ENCODE measurements around the gene ZRANB3. TPM values are rescaled to one million over a fixed set of nuclear protein-coding genes. Genes with fewer than 3 reads are reported as not detected.

The ZRANB3 gene
- total and polyA plus RNA-seq, 3 experiments from 2014 or later, result 2.5 to 10.3 (median 9.1) TPM

- Histone ChIP-seq H3K27me3 (ENCODE audit: insufficient read depth, low read length, poor library complexity, severe bottlenecking) (no peaks in the 10 kb centered on the region), H3K27ac (ENCODE audit: low read depth, low read length) (no peak overlapping the region), H3K36me3 (ENCODE audit: insufficient read depth, low read length) (no peaks in the 10 kb centered on the region), H3K4me1 (ENCODE audit: insufficient read depth, low read length) (no peaks in the 10 kb centered on the region), H3K4me3 (ENCODE audit: low read length) (no peak overlapping the region), H3K9me3 (ENCODE audit: low read length) (no peaks in the 10 kb centered on the region)
- Mint-ChIP-seq H3K27me3 (no peaks in the 10 kb centered on the region), H3K4me1 (no peaks in the 10 kb centered on the region), H3K9me3 (peaks cover 0 to 3% (median 2%) of the 10 kb centered on the region in 5 donors), H3K27ac (peak overlapping the region in 1 of 8 donors; percentile 5), H3K4me3 (no peak overlapping the region), H3K36me3 (peaks cover 3 to 12% (median 10%) of the 10 kb centered on the region in 3 donors)
- no peak for DNase-seq
- ChIA-PET POLR2A (no interaction called here), CTCF (no interaction called here)
Observed at GRCh38 chr2:135198481-135198880, 332.5 kb downstream of the ZRANB3 start.

DNA sequence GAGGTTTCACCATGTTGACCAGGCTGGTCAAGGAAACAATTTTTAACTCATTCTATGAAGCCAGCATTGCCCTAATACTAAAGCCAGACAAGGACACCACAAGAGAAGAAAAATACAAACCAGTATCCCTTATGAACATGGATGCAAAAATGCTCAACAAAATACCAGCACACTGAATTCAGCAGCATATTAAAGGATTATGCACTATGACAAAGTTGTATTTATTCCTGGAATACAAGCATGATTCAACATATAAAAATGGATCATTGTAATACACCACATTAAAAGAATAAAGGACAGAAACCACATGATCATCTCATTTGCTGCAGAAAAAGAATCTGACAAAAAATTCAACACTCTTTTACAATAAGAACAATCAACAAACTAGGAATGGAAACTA lies 340.2 kb downstream of the ZRANB3 start:
- no peaks in the 10 kb centered on the region for H3K9me3 ChIP-seq (ENCODE audit: low read length)
- no peak overlapping the region for H3K27ac Mint-ChIP-seq
- no peaks in the 10 kb centered on the region for H3K36me3 ChIP-seq (ENCODE audit: insufficient read depth, low read length)
- H3K9me3 Mint-ChIP-seq, result peaks cover 23 to 37% (median 27%) of the 10 kb centered on the region in 5 donors
- H3K4me1 ChIP-seq (ENCODE audit: insufficient read depth, low read length), result no peaks in the 10 kb centered on the region
- no peak overlapping the region for H3K27ac ChIP-seq (ENCODE audit: low read depth, low read length)
- peaks cover 0 to 25% (median 0%) of the 10 kb centered on the region in 3 donors for H3K36me3 Mint-ChIP-seq
- H3K4me3 Mint-ChIP-seq, result no peak overlapping the region
- ChIA-PET POLR2A (no interaction called here), CTCF (no interaction called here)
- H3K4me3 ChIP-seq (ENCODE audit: low read length), result no peak overlapping the region
- H3K27me3 Mint-ChIP-seq, result peaks cover 0 to 1% of the 10 kb centered on the region in 2 donors
- no peaks in the 10 kb centered on the region for H3K27me3 ChIP-seq (ENCODE audit: insufficient read depth, low read length, poor library complexity, severe bottlenecking)
- H3K4me1 Mint-ChIP-seq, result no peaks in the 10 kb centered on the region
- no peak for DNase-seq

GRCh38 chr2:135189148-135189547 lies 341.9 kb downstream of the ZRANB3 start:
- Histone ChIP-seq H3K9me3 (ENCODE audit: low read length) (no peaks in the 10 kb centered on the region), H3K4me3 (ENCODE audit: low read length) (no peak overlapping the region), H3K36me3 (ENCODE audit: insufficient read depth, low read length) (no peaks in the 10 kb centered on the region), H3K27me3 (ENCODE audit: insufficient read depth, low read length, poor library complexity, severe bottlenecking) (no peaks in the 10 kb centered on the region), H3K27ac (ENCODE audit: low read depth, low read length) (no peak overlapping the region), H3K4me1 (ENCODE audit: insufficient read depth, low read length) (no peaks in the 10 kb centered on the region)
- no peak overlapping the region for H3K27ac Mint-ChIP-seq
- peaks cover 22 to 36% (median 26%) of the 10 kb centered on the region in 5 donors for H3K9me3 Mint-ChIP-seq
- no peak overlapping the region for H3K4me3 Mint-ChIP-seq
- H3K4me1 Mint-ChIP-seq, result no peaks in the 10 kb centered on the region
- CTCF ChIA-PET, result no interaction called here
- peaks cover 0 to 25% (median 0%) of the 10 kb centered on the region in 3 donors for H3K36me3 Mint-ChIP-seq
- peaks cover 0 to 1% of the 10 kb centered on the region in 2 donors for H3K27me3 Mint-ChIP-seq
- POLR2A ChIA-PET, result no interaction called here
- no peak for DNase-seq

DNA sequence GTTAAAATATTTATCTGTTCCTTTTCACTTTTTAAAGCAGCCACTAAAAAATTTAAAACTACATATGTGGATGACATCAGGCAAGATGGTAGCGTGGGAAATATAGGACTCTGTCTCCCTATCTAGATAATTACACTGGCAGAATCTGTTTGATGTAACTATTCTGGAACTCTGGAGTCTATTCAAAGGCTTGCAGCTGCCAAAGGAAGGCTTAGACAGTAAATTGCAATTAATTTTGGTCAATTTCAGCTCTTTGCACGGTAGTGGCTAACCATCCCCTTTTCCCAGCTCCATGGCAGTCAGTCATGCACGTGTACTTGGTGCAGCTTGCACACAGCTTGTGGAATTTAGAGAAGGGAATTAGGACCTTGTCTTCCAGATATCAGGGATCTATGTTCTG lies 343.7 kb downstream of the ZRANB3 start:
- POLR2A ChIA-PET, result no interaction called here
- Histone ChIP-seq H3K9me3 (ENCODE audit: low read length) (no peaks in the 10 kb centered on the region), H3K27me3 (ENCODE audit: insufficient read depth, low read length, poor library complexity, severe bottlenecking) (no peaks in the 10 kb centered on the region), H3K4me3 (ENCODE audit: low read length) (no peak overlapping the region), H3K4me1 (ENCODE audit: insufficient read depth, low read length) (no peaks in the 10 kb centered on the region), H3K27ac (ENCODE audit: low read depth, low read length) (no peak overlapping the region), H3K36me3 (ENCODE audit: insufficient read depth, low read length) (no peaks in the 10 kb centered on the region)
- H3K4me3 Mint-ChIP-seq, result no peak overlapping the region
- CTCF ChIA-PET, result no interaction called here
- H3K27ac Mint-ChIP-seq, result no peak overlapping the region
- H3K27me3 Mint-ChIP-seq, result peaks cover 0 to 1% of the 10 kb centered on the region in 2 donors
- DNase-seq, result no peak
- H3K4me1 Mint-ChIP-seq, result no peaks in the 10 kb centered on the region
- peaks cover 15 to 30% (median 19%) of the 10 kb centered on the region in 5 donors for H3K9me3 Mint-ChIP-seq
- peaks cover 0 to 18% (median 0%) of the 10 kb centered on the region in 3 donors for H3K36me3 Mint-ChIP-seq

DNA sequence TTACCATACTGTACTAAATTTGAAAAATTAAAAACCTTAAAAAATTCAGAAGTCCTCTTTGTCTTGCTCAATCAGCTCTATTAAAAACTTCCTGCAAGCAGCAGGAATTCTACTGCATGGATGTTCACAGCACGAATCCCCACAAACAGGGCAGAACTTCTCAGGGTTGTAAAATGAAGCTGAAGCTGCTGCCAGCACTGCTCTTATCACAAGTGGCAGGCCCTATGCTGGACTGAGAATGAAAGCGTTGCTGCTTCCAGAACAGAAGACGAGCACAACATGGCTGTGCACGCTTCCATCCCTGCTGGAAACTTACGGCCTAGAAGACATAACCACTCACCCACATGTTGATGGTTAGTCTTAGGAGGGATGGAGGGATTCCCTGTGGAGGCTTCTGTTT lies 345.0 kb downstream of the ZRANB3 start:
- CTCF ChIA-PET, result no interaction called here
- POLR2A ChIA-PET, result no interaction called here

GRCh38 chr2:135183822-135184221 lies 347.2 kb downstream of the ZRANB3 start:
- Mint-ChIP-seq H3K27ac (no peak overlapping the region), H3K9me3 (peaks cover 0 to 11% (median 4%) of the 10 kb centered on the region in 5 donors), H3K36me3 (no peaks in the 10 kb centered on the region), H3K27me3 (no peaks in the 10 kb centered on the region), H3K4me3 (no peak overlapping the region), H3K4me1 (no peaks in the 10 kb centered on the region)
- H3K27ac ChIP-seq (ENCODE audit: low read depth, low read length), result no peak overlapping the region
- H3K4me1 ChIP-seq (ENCODE audit: insufficient read depth, low read length), result no peaks in the 10 kb centered on the region
- H3K4me3 ChIP-seq (ENCODE audit: low read length), result no peak overlapping the region
- H3K27me3 ChIP-seq (ENCODE audit: insufficient read depth, low read length, poor library complexity, severe bottlenecking), result no peaks in the 10 kb centered on the region
- ChIA-PET POLR2A (no interaction called here), CTCF (no interaction called here)
- no peak for DNase-seq
- no peaks in the 10 kb centered on the region for H3K9me3 ChIP-seq (ENCODE audit: low read length)
- no peaks in the 10 kb centered on the region for H3K36me3 ChIP-seq (ENCODE audit: insufficient read depth, low read length)

More for the DNA sequence above, 345.0 kb downstream of the ZRANB3 start:
- Mint-ChIP-seq H3K4me3 (no peak overlapping the region), H3K4me1 (no peaks in the 10 kb centered on the region), H3K27me3 (peaks cover 0 to 1% of the 10 kb centered on the region in 2 donors), H3K9me3 (peaks cover 11 to 25% (median 17%) of the 10 kb centered on the region in 5 donors), H3K36me3 (peaks cover 0 to 11% (median 0%) of the 10 kb centered on the region in 3 donors), H3K27ac (no peak overlapping the region)
- Histone ChIP-seq H3K36me3 (ENCODE audit: insufficient read depth, low read length) (no peaks in the 10 kb centered on the region), H3K27me3 (ENCODE audit: insufficient read depth, low read length, poor library complexity, severe bottlenecking) (no peaks in the 10 kb centered on the region), H3K9me3 (ENCODE audit: low read length) (no peaks in the 10 kb centered on the region), H3K27ac (ENCODE audit: low read depth, low read length) (no peak overlapping the region), H3K4me1 (ENCODE audit: insufficient read depth, low read length) (no peaks in the 10 kb centered on the region), H3K4me3 (ENCODE audit: low read length) (no peak overlapping the region)
- DNase-seq, result no peak

DNA sequence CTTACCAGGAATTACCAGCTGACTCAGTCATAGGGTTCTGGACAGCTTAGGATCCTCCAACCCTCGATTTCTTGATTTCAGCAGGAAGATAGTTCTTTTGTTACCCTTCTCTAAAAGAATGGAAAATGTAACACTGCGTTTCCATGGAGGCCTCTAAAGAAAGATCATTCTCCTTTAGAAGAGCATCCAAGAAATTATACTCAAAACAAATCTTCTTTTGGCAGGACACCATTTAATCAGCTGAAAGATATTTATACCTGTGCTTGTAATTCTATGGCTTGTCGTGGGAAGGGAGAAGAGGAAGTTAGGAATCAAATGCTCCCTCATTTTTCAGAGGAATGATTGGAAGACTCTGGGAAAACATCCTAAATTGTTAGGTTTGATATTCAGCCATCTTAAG lies 348.4 kb downstream of the ZRANB3 start:
- DNase-seq, result no peak
- POLR2A ChIA-PET, result no interaction called here
- H3K27me3 ChIP-seq (ENCODE audit: insufficient read depth, low read length, poor library complexity, severe bottlenecking), result no peaks in the 10 kb centered on the region
- no peak overlapping the region for H3K27ac Mint-ChIP-seq
- H3K27me3 Mint-ChIP-seq, result no peaks in the 10 kb centered on the region
- H3K9me3 Mint-ChIP-seq, result peaks cover 0 to under 1% (median 0%) of the 10 kb centered on the region in 5 donors
- no peaks in the 10 kb centered on the region for H3K4me1 Mint-ChIP-seq
- H3K27ac ChIP-seq (ENCODE audit: low read depth, low read length), result no peak overlapping the region
- H3K4me3 ChIP-seq (ENCODE audit: low read length), result no peak overlapping the region
- peaks cover 0 to 4% (median 0%) of the 10 kb centered on the region in 3 donors for H3K36me3 Mint-ChIP-seq
- CTCF ChIA-PET, result no interaction called here
- H3K36me3 ChIP-seq (ENCODE audit: insufficient read depth, low read length), result no peaks in the 10 kb centered on the region
- H3K4me1 ChIP-seq (ENCODE audit: insufficient read depth, low read length), result no peaks in the 10 kb centered on the region
- H3K4me3 Mint-ChIP-seq, result no peak overlapping the region
- no peaks in the 10 kb centered on the region for H3K9me3 ChIP-seq (ENCODE audit: low read length)

DNA sequence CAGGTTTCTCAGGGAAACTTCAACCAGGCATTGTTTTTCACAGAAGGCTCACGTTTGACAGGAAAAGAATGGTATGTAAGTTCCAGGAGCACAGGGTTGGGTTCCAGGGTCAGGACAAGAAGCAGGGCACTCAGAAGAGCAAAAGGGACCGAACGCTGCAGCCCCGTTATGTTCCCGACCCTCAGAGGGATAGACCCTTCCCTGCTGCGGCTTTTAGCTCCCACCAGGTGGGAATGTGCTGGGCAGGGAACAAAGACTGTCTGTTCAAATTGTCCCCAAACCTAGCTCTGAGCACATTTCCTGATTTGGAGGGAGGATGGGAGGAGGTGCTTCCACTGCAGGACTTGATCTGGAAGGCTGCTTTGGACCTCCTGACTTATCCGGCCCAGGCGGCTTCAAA lies 348.8 kb downstream of the ZRANB3 start:
- ChIA-PET CTCF (no interaction called here), POLR2A (no interaction called here)
- H3K9me3 Mint-ChIP-seq, result peaks cover 0 to under 1% (median 0%) of the 10 kb centered on the region in 5 donors
- Histone ChIP-seq H3K4me3 (ENCODE audit: low read length) (no peak overlapping the region), H3K36me3 (ENCODE audit: insufficient read depth, low read length) (no peaks in the 10 kb centered on the region), H3K4me1 (ENCODE audit: insufficient read depth, low read length) (no peaks in the 10 kb centered on the region), H3K27me3 (ENCODE audit: insufficient read depth, low read length, poor library complexity, severe bottlenecking) (no peaks in the 10 kb centered on the region), H3K27ac (ENCODE audit: low read depth, low read length) (no peak overlapping the region), H3K9me3 (ENCODE audit: low read length) (no peaks in the 10 kb centered on the region)
- no peak overlapping the region for H3K27ac Mint-ChIP-seq
- H3K36me3 Mint-ChIP-seq, result peaks cover 1 to 5% (median 1%) of the 10 kb centered on the region in 3 donors
- H3K4me1 Mint-ChIP-seq, result no peaks in the 10 kb centered on the region
- no peak for DNase-seq
- no peak overlapping the region for H3K4me3 Mint-ChIP-seq
- H3K27me3 Mint-ChIP-seq, result no peaks in the 10 kb centered on the region

GRCh38 chr2:135179689-135180088 lies 351.3 kb downstream of the ZRANB3 start:
- Histone ChIP-seq H3K4me1 (ENCODE audit: insufficient read depth, low read length) (no peaks in the 10 kb centered on the region), H3K9me3 (ENCODE audit: low read length) (no peaks in the 10 kb centered on the region), H3K27ac (ENCODE audit: low read depth, low read length) (no peak overlapping the region), H3K4me3 (ENCODE audit: low read length) (no peak overlapping the region), H3K27me3 (ENCODE audit: insufficient read depth, low read length, poor library complexity, severe bottlenecking) (no peaks in the 10 kb centered on the region), H3K36me3 (ENCODE audit: insufficient read depth, low read length) (no peaks in the 10 kb centered on the region)
- H3K4me1 Mint-ChIP-seq, result no peaks in the 10 kb centered on the region
- no peaks in the 10 kb centered on the region for H3K27me3 Mint-ChIP-seq
- H3K4me3 Mint-ChIP-seq, result no peak overlapping the region
- H3K27ac Mint-ChIP-seq, result no peak overlapping the region
- ChIA-PET POLR2A (no interaction called here), CTCF (no interaction called here)
- peaks cover 16 to 27% (median 16%) of the 10 kb centered on the region in 3 donors for H3K36me3 Mint-ChIP-seq
- H3K9me3 Mint-ChIP-seq, result peaks cover 0 to 10% (median 5%) of the 10 kb centered on the region in 5 donors
- no peak for DNase-seq

All from CD8-positive, alpha-beta memory T cell (primary cell).